ENCODE results near the gene SLC9A7. TPM values are rescaled to one million over a fixed set of nuclear protein-coding genes. Genes with fewer than 3 reads are reported as not detected.
A peak's percentile ranks its signal among the peaks of the same experiment; 100 is the strongest.

Gene SLC9A7
- total RNA-seq, 1 donor from 2014 or later, result 5.5 TPM

DNA sequence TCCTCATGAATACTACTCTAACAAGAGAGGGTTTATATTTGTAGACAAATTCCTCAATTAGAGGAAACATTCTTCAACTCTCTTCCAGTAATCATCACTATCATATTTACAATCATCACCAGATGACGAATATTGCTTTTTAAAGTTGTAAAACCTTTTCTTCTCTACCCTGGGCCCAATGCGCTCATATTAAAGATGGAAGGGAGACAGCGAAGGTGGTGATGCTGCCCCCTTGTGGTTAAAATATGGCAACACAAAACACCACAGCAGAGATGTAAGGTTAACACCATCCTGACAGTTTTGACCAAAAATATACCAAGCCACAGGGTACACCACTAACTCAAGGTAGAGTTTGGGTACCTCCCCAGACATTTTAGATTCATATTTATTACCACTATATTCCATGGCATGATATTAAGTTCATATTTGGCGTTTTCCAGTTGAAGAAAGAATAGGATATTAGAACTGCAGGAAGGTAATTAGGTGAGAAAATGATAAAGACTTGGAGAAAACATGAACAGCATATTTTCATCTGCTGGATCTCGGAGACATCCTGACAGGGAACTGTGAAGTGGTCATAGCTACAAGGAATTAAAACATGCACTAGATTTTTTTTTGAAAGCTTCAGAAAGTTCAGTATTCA lies 72.8 kb downstream of the SLC9A7 start:
- intact Hi-C loops (cut with DNase I), result loop anchor here (2.0 to 5.0 kb wide), 2 partner anchors 114 to 131 kb away; partner anchors contain the start of gene CHST7
- Histone ChIP-seq H3K27ac (no peak overlapping the region), H3K27me3 (no peaks in the 10 kb centered on the region), H3K9me3 (no peaks in the 10 kb centered on the region), H3K4me3 (no peak overlapping the region), H3K4me1 (no peaks in the 10 kb centered on the region), H3K36me3 (no peaks in the 10 kb centered on the region)
- peak in 1 of 2 donors; percentile 67 for DNase-seq (ENCODE audit: low spot score in 2 of 2)
- TF ChIP-seq, protein P1, sequence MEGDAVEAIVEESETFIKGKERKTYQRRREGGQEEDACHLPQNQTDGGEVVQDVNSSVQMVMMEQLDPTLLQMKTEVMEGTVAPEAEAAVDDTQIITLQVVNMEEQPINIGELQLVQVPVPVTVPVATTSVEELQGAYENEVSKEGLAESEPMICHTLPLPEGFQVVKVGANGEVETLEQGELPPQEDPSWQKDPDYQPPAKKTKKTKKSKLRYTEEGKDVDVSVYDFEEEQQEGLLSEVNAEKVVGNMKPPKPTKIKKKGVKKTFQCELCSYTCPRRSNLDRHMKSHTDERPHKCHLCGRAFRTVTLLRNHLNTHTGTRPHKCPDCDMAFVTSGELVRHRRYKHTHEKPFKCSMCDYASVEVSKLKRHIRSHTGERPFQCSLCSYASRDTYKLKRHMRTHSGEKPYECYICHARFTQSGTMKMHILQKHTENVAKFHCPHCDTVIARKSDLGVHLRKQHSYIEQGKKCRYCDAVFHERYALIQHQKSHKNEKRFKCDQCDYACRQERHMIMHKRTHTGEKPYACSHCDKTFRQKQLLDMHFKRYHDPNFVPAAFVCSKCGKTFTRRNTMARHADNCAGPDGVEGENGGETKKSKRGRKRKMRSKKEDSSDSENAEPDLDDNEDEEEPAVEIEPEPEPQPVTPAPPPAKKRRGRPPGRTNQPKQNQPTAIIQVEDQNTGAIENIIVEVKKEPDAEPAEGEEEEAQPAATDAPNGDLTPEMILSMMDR (IDR thresholded peaks at IDR 0.05), result peak; percentile 28 to 60 (median 43)

DNA sequence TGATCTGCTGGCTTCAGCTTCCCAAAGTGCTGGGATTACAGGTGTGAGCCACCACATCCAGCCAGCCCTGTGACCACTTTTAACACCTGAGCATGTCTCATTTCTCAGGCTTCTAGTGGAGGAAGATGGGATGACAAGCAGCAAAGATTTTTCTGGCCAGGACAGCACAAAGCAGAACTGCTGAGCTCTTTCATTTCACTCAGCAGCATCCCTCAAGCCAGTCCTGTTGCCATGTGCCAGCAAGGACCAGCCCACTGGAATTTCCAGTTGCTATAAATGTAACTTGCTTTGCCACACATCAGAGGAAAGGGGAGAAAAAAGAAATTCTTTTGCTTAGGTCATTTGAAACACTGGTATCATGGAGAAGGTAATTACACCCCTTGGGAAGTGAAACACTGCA lies 75.9 kb downstream of the SLC9A7 start:
- TF ChIP-seq, protein P1 (IDR thresholded peaks at IDR 0.05), result no peak
- no peaks in the 10 kb centered on the region for H3K27me3 ChIP-seq
- no peaks in the 10 kb centered on the region for H3K36me3 ChIP-seq
- intact Hi-C loops (cut with DNase I), result no loop called here
- H3K4me3 ChIP-seq, result no peak overlapping the region
- no peaks in the 10 kb centered on the region for H3K4me1 ChIP-seq
- no peak overlapping the region for H3K27ac ChIP-seq
- no peak for DNase-seq (ENCODE audit: low spot score in 2 of 2)
- H3K9me3 ChIP-seq, result no peaks in the 10 kb centered on the region

DNA sequence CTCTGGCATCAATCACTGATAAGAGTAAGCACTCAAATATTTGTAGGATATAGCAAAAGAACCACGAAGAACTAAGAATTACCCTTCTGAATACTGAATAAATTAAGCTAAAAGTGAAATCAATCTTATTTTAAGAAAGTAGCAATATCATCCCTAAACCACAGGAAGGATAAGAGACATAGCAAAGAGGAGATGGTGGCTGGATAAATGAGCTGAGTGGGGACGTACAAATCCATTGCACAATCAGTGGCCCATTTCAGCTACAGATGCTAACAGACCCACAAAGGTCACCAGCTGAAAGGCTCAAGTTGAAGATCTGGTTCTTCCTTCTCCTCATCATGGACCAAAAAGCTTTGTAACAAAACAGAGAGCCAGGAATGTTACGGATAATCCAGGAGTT lies 77.1 kb downstream of the SLC9A7 start:
- no peak for DNase-seq (ENCODE audit: low spot score in 2 of 2)
- no peaks in the 10 kb centered on the region for H3K36me3 ChIP-seq
- no peaks in the 10 kb centered on the region for H3K4me1 ChIP-seq
- no peaks in the 10 kb centered on the region for H3K9me3 ChIP-seq
- H3K27me3 ChIP-seq, result no peaks in the 10 kb centered on the region
- TF ChIP-seq, protein P1 (IDR thresholded peaks at IDR 0.05), result no peak
- no peak overlapping the region for H3K4me3 ChIP-seq
- H3K27ac ChIP-seq, result no peak overlapping the region
- intact Hi-C loops (cut with DNase I), result no loop called here

DNA sequence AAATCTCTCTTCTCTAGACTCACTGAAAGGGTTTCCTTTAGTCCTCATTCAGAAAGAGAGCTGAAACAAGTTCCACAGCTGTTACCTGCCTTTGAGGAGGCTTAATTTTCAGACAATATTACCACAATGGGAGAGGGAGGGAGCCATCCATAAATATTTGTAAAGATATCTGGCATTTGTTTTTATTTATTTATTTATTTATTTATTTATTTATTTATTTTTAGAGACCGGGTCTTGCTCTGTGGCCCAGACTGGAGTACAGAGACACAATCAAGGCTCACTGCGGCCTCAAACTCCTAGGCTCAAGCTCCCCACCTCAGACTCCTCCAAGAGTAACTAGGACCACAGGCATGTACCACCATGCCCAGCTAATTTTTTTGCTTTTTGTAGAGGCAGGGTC lies 80.7 kb downstream of the SLC9A7 start:
- H3K4me3 ChIP-seq, result no peak overlapping the region
- H3K27ac ChIP-seq, result no peak overlapping the region
- intact Hi-C loops (cut with DNase I), result no loop called here
- H3K4me1 ChIP-seq, result no peaks in the 10 kb centered on the region
- TF ChIP-seq, protein P1 (IDR thresholded peaks at IDR 0.05), result no peak
- no peak for DNase-seq (ENCODE audit: low spot score in 2 of 2)
- H3K36me3 ChIP-seq, result no peaks in the 10 kb centered on the region
- no peaks in the 10 kb centered on the region for H3K27me3 ChIP-seq
- no peaks in the 10 kb centered on the region for H3K9me3 ChIP-seq

DNA sequence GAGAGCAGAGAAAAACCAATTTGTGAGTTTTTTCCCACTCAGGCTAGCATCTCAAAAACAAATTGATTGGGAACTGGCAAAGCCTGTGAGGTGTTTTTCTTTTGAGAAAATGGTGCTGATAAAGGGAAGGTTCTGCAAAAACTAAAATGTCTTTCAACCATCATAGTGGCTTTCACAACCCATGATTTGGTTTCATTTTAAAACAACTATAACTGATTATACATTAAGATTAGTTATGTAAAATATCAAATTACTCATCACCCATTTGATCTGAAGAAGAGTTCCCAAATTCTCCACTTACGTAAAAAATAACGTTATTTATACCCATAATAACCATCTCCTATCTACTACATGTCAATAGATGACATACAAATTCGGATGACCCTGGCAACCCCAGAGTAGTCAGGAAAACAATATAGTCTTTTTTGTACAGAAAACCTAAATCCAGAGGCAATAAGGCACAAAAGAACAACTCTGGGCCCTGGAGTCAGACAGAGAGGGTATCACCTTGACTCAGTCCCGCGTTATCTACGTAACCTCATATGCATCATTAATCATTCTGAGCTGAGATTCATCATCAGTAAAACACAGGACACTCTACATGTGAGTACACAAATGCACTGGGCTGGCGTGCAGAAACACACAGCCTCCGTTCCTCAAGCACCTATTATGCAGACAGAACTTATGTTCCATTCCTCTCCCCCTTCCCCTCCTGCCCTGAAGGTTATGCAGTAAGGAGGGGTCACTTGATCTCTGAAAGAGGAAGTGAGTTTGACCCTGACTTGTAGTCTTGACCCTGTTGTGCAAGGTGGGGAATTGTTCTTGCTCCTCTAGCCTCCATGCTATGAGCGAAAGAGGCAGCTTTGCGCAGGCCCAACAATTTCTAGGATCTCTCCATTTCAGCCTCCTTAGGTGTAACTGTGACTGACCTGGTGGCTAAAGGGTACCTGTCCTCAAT lies 82.2 kb downstream of the SLC9A7 start:
- Histone ChIP-seq H3K27ac (no peak overlapping the region), H3K4me3 (no peak overlapping the region), H3K9me3 (no peaks in the 10 kb centered on the region), H3K36me3 (no peaks in the 10 kb centered on the region), H3K4me1 (no peaks in the 10 kb centered on the region), H3K27me3 (no peaks in the 10 kb centered on the region)
- no peak for DNase-seq (ENCODE audit: low spot score in 2 of 2)
- TF ChIP-seq, protein P1 (IDR thresholded peaks at IDR 0.05), result no peak
- intact Hi-C loops (cut with DNase I), result no loop called here

Data from ascending aorta (tissue), 2 donors.